Progenitor cell of endocrine pancreas (in vitro differentiated cells): ENCODE results near the gene NANS. TPM values are rescaled to one million over a fixed set of nuclear protein-coding genes. Genes with fewer than 3 reads are reported as not detected.

Experiments used
- DNase-seq: peaks from one replicate; pipeline ENCODE4 v3.0.0; 2021; ENCODE audit warnings: low spot score; ENCODE audit not compliant: unreplicated experiment
- H3K27ac Mint-ChIP-seq: 2 replicates; pipeline ENCODE4 v1.8.0; 2021; ENCODE audit warnings: mild to moderate bottlenecking, moderate library complexity, mixed read lengths
- H3K27me3 Mint-ChIP-seq: 2 replicates; pipeline ENCODE4 v1.8.0; 2021; ENCODE audit warnings: mixed read lengths
- H3K36me3 Mint-ChIP-seq: 2 replicates; pipeline ENCODE4 v1.8.0; 2022; ENCODE audit warnings: mixed read lengths; ENCODE audit not compliant: insufficient read depth
- H3K4me1 Mint-ChIP-seq: 2 replicates; pipeline ENCODE4 v1.8.0; 2021; ENCODE audit warnings: low read depth, mixed read lengths
- H3K4me3 Mint-ChIP-seq: 2 replicates; pipeline ENCODE4 v1.8.0; 2021; ENCODE audit warnings: low read depth, mild to moderate bottlenecking, moderate library complexity, mixed read lengths
- H3K9me3 Mint-ChIP-seq: 2 replicates; pipeline ENCODE4 v1.8.0; 2021; ENCODE audit warnings: low read depth, mixed read lengths
- total RNA-seq: library from RNA; stranded (reverse); gene quantifications from 2 replicates; pipeline ENCODE4 v1.2.1, GENCODE V29; 2021
- TF ChIP-seq, protein P1 (sequence below): fragments of 200-600 bp; sonication (generic); IDR thresholded peaks from one replicate; pipeline ENCODE4 v1.5.0; 2021; ENCODE audit warnings: antibody characterized with exemption, mild to moderate bottlenecking; ENCODE audit not compliant: unreplicated experiment

Gene NANS
- total RNA-seq, 1 donor from 2014 or later: 31.9 TPM

- Mint-ChIP-seq H3K9me3 (no peaks in the 10 kb centered on the region), H3K4me3 (no peak overlapping the region), H3K27me3 (no peaks in the 10 kb centered on the region), H3K4me1 (peaks cover 6% of the 10 kb centered on the region), H3K36me3 (peaks cover 13% of the 10 kb centered on the region), H3K27ac (no peak overlapping the region)
- TF ChIP-seq, protein P1, sequence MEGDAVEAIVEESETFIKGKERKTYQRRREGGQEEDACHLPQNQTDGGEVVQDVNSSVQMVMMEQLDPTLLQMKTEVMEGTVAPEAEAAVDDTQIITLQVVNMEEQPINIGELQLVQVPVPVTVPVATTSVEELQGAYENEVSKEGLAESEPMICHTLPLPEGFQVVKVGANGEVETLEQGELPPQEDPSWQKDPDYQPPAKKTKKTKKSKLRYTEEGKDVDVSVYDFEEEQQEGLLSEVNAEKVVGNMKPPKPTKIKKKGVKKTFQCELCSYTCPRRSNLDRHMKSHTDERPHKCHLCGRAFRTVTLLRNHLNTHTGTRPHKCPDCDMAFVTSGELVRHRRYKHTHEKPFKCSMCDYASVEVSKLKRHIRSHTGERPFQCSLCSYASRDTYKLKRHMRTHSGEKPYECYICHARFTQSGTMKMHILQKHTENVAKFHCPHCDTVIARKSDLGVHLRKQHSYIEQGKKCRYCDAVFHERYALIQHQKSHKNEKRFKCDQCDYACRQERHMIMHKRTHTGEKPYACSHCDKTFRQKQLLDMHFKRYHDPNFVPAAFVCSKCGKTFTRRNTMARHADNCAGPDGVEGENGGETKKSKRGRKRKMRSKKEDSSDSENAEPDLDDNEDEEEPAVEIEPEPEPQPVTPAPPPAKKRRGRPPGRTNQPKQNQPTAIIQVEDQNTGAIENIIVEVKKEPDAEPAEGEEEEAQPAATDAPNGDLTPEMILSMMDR: no peak
- no peak for DNase-seq
Measured at GRCh38 chr9:98080326-98080725, 23.8 kb downstream of the NANS start.

DNA sequence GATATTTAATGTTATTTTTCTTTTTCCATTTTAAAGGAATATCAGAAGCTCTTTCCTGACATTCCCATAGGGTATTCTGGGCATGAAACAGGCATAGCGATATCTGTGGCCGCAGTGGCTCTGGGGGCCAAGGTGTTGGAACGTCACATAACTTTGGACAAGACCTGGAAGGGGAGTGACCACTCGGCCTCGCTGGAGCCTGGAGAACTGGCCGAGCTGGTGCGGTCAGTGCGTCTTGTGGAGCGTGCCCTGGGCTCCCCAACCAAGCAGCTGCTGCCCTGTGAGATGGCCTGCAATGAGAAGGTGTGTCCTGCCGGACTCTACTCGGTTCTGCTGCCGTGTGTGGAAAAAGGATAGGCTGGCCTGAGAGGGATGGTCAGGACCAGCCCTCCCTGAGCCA is 24.2 kb downstream of the NANS start:
- Mint-ChIP-seq H3K9me3 (no peaks in the 10 kb centered on the region), H3K36me3 (peaks cover 13% of the 10 kb centered on the region), H3K27ac (no peak overlapping the region), H3K4me3 (no peak overlapping the region), H3K27me3 (no peaks in the 10 kb centered on the region), H3K4me1 (peaks cover 3% of the 10 kb centered on the region)
- no peak for DNase-seq
- TF ChIP-seq, protein P1: no peak

GRCh38 chr9:98081477-98082219 is 25.1 kb downstream of the NANS start:
- peaks cover 13% of the 10 kb centered on the region for H3K36me3 Mint-ChIP-seq
- peaks cover 4% of the 10 kb centered on the region for H3K27me3 Mint-ChIP-seq
- DNase-seq: no peak
- H3K9me3 Mint-ChIP-seq: no peaks in the 10 kb centered on the region
- H3K27ac Mint-ChIP-seq: no peak overlapping the region
- peaks cover 5% of the 10 kb centered on the region for H3K4me1 Mint-ChIP-seq
- no peak overlapping the region for H3K4me3 Mint-ChIP-seq
- TF ChIP-seq, protein P1: no peak

GRCh38 chr9:98083061-98083501 is 26.5 kb downstream of the NANS start:
- H3K36me3 Mint-ChIP-seq: peaks cover 9% of the 10 kb centered on the region
- TF ChIP-seq, protein P1: no peak
- DNase-seq: no peak

DNA sequence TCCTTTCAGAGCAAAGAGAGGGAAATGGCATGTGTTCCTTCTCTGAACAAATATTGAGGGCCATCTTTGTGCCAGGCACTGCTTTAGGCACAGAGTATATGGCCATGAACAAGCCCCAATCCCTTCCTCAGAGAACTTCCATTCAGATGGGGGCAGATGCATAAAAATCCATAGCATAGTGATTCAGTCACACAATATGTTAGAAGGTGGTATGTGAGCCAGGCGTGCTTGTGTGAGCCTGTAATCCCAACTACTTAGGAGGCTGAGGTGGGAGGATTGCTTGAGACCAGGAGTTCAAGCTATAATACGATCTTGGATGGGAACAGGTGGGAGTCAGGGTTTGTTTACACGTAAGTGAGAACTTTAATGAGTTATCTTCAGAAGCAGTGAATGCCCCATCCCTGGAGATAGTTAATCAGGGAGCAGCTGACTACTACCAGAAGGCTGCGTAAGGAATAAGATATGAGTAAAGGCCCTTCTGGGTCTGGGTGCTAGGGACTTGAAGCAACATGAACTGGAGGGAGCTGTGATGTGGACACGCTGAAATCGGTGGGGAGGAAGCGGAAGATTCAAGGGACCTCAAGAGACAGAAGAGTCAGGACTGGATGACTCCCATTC is 27.1 kb downstream of the NANS start:
- H3K36me3 Mint-ChIP-seq: peaks cover 7% of the 10 kb centered on the region

More at GRCh38 chr9:98083061-98083501, 26.5 kb downstream of the NANS start:
- peaks cover 9% of the 10 kb centered on the region for H3K27me3 Mint-ChIP-seq
- no peak overlapping the region for H3K27ac Mint-ChIP-seq
- H3K9me3 Mint-ChIP-seq: no peaks in the 10 kb centered on the region
- H3K4me1 Mint-ChIP-seq: peaks cover 7% of the 10 kb centered on the region
- no peak overlapping the region for H3K4me3 Mint-ChIP-seq

More for the DNA sequence above, 27.1 kb downstream of the NANS start:
- Mint-ChIP-seq H3K9me3 (no peaks in the 10 kb centered on the region), H3K27me3 (peaks cover 14% of the 10 kb centered on the region), H3K4me1 (peaks cover 7% of the 10 kb centered on the region), H3K27ac (no peak overlapping the region), H3K4me3 (no peak overlapping the region)
- DNase-seq: no peak
- TF ChIP-seq, protein P1: no peak
